Trophoblast cell (in vitro differentiated cells and primary cell): ENCODE data around the gene C22orf39.
"Not testable (repeated sequence)": the region's sequence is repeated elsewhere in the genome, so short reads cannot be mapped to it uniquely, and the experiment has no call there.

Source experiments
- DNase-seq, 2 donors: peaks; one replicate each; pipeline ENCODE4 v3.0.0-alpha.2; 2016
- H2AFZ ChIP-seq: 2 replicates; pipeline ENCODE4 v1.6.1; 2013; ENCODE audit warnings: low read length, moderate library complexity, mild to moderate bottlenecking; ENCODE audit not compliant: insufficient read depth, poor library complexity
- H2AK5ac ChIP-seq: 2 replicates; pipeline ENCODE4 v1.6.1; 2013; ENCODE audit warnings: mild to moderate bottlenecking, low read length
- H2BK120ac ChIP-seq: 2 replicates; pipeline ENCODE4 v1.6.1; 2013; ENCODE audit warnings: low read length, mild to moderate bottlenecking, moderate library complexity; ENCODE audit not compliant: insufficient read depth, poor library complexity
- H2BK12ac ChIP-seq: 2 replicates; pipeline ENCODE4 v1.6.1; 2013; ENCODE audit warnings: mild to moderate bottlenecking, low read length, moderate library complexity
- H2BK5ac ChIP-seq: 2 replicates; pipeline ENCODE4 v1.6.1; 2013; ENCODE audit warnings: low read length, low read depth, moderate library complexity, mild to moderate bottlenecking; ENCODE audit not compliant: poor library complexity
- H3K14ac ChIP-seq: 2 replicates; pipeline ENCODE4 v1.6.1; 2013; ENCODE audit warnings: mild to moderate bottlenecking, low read length
- H3K18ac ChIP-seq: 2 replicates; pipeline ENCODE4 v1.6.1; 2013; ENCODE audit warnings: mild to moderate bottlenecking, low read length
- H3K23ac ChIP-seq: 2 replicates; pipeline ENCODE4 v1.6.1; 2013; ENCODE audit warnings: low read length
- H3K27ac ChIP-seq: 2 replicates; pipeline ENCODE4 v1.5.1; 2013; ENCODE audit warnings: low read depth, mild to moderate bottlenecking, inconsistent platforms, low read length, moderate library complexity
- H3K27me3 ChIP-seq: 2 replicates; pipeline ENCODE4 v1.6.1; 2013; ENCODE audit warnings: inconsistent platforms, mild to moderate bottlenecking, low read length, moderate library complexity; ENCODE audit not compliant: insufficient read depth
- H3K36me3 ChIP-seq, 2 experiments: 1 replicate in 1 of 2; 2 replicates in 1 of 2; pipeline ENCODE4 v1.6.1; 2013; ENCODE audit warnings: low read length in 2 of 2, mild to moderate bottlenecking in 2 of 2, moderate library complexity in 1 of 2; ENCODE audit not compliant: insufficient read depth in 2 of 2, control insufficient read depth in 1 of 2
- H3K4ac ChIP-seq: 2 replicates; pipeline ENCODE4 v1.6.1; 2013; ENCODE audit warnings: low read depth, mild to moderate bottlenecking, low read length, moderate library complexity
- H3K4me1 ChIP-seq, 2 experiments: 1 replicate in 1 of 2; 2 replicates in 1 of 2; pipeline ENCODE4 v1.6.1; 2013; ENCODE audit warnings: low read length in 2 of 2, mild to moderate bottlenecking in 2 of 2, moderate library complexity in 1 of 2; ENCODE audit not compliant: insufficient read depth in 2 of 2, control insufficient read depth in 1 of 2
- H3K4me2 ChIP-seq: 2 replicates; pipeline ENCODE4 v1.6.1; 2013; ENCODE audit warnings: inconsistent platforms, mild to moderate bottlenecking, low read length, moderate library complexity
- H3K4me3 ChIP-seq: 2 replicates; pipeline ENCODE4 v1.5.1; 2013; ENCODE audit warnings: mild to moderate bottlenecking, low read depth, low read length, inconsistent platforms
- H3K79me1 ChIP-seq: one replicate; pipeline ENCODE4 v1.6.1; 2013; ENCODE audit warnings: low read length
- H3K79me2 ChIP-seq: 2 replicates; pipeline ENCODE4 v1.6.1; 2013; ENCODE audit warnings: low read length, mild to moderate bottlenecking; ENCODE audit not compliant: control insufficient read depth, insufficient read depth, poor library complexity
- H3K9ac ChIP-seq: 2 replicates; pipeline ENCODE4 v1.6.1; 2013; ENCODE audit warnings: mild to moderate bottlenecking, low read length
- H3K9me3 ChIP-seq: 2 replicates; pipeline ENCODE4 v1.6.1; 2013; ENCODE audit warnings: low read depth, mild to moderate bottlenecking, control low read depth, inconsistent platforms, low read length; ENCODE audit not compliant: insufficient read depth
- H4K12ac ChIP-seq: 2 replicates; pipeline ENCODE4 v1.6.1; 2013; ENCODE audit warnings: low read depth, mild to moderate bottlenecking, low read length, moderate library complexity
- H4K8ac ChIP-seq: 2 replicates; pipeline ENCODE4 v1.6.1; 2013; ENCODE audit warnings: low read depth, mild to moderate bottlenecking, low read length, moderate library complexity
- H4K91ac ChIP-seq: one replicate; pipeline ENCODE4 v1.6.1; 2013; ENCODE audit warnings: low read depth, mild to moderate bottlenecking, low read length, moderate library complexity
- WGBS: extraction: QIAGEN DNeasy Blood & Tissue Kit; methylation state at CpG from one replicate; pipeline ENCODE4 v1.1.7; 2013; ENCODE audit warnings: missing lambda C conversion rate; ENCODE audit not compliant: insufficient read length, insufficient coverage; ENCODE audit errors: extremely low coverage; 5-methylcytosine and 5-hydroxymethylcytosine counted together

The C22orf39 gene

DNA sequence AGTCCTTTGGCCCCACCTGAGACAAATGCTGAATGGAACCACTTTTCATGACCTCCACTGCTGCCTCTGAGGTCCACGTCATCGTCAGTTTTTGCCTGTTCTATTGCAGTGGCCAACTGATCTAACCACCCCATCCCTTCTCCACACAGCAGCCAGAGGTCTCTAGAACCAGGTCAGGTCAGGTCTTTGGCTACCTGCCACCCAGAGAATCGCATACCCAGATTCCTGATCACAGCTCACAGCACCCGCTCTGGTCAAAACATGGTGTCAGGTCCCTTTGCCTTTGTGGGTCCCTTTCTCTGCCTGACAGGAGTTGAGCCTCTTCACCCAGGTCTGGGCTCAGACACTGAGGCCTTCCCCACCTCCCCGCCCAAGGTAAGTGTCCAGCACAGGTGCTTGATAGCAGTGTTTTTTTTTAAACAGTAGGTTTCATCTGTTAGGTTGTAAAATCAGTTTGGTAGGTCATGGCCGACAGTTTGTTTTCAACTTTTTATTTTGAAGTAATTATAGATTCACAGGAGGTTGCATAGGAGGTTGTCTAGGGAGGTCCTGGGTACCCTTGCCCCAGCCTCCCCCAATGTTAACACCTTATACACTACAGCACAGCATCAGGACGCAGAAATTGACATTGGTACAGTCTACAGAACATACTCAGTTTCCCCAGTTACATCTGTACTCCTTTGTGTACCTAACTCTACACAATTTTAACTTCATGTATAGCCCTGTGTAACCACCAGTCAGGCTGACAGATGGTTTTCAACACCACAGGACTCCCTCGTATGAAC is 6.9 kb downstream of the C22orf39 start:
- no peak overlapping the region for H4K91ac ChIP-seq
- H3K4me2 ChIP-seq, result no peak overlapping the region
- no peak overlapping the region for H3K4ac ChIP-seq
- no peaks in the 10 kb centered on the region for H3K27me3 ChIP-seq
- H3K23ac ChIP-seq, result no peak overlapping the region
- no peak overlapping the region for H3K4me3 ChIP-seq
- no peak for DNase-seq
- H3K9me3 ChIP-seq, result no peaks in the 10 kb centered on the region
- H3K9ac ChIP-seq, result no peak overlapping the region
- H2AFZ ChIP-seq, result no peak overlapping the region
- no peak overlapping the region for H3K18ac ChIP-seq
- no peak overlapping the region for H2AK5ac ChIP-seq
- H4K8ac ChIP-seq, result no peak overlapping the region
- H2BK5ac ChIP-seq, result no peak overlapping the region
- no peaks in the 10 kb centered on the region for H3K79me2 ChIP-seq
- peaks cover 25 to 30% of the 10 kb centered on the region in 2 experiments for H3K36me3 ChIP-seq
- H2BK12ac ChIP-seq, result no peak overlapping the region
- no peak overlapping the region for H4K12ac ChIP-seq
- H3K79me1 ChIP-seq, result no peaks in the 10 kb centered on the region
- H3K27ac ChIP-seq, result no peak overlapping the region
- no peak overlapping the region for H2BK120ac ChIP-seq
- H3K4me1 ChIP-seq, result no peaks in the 10 kb centered on the region
- H3K14ac ChIP-seq, result no peak overlapping the region
- WGBS, result no CpG with 5 or more reads among the region's 8 CpGs

DNA sequence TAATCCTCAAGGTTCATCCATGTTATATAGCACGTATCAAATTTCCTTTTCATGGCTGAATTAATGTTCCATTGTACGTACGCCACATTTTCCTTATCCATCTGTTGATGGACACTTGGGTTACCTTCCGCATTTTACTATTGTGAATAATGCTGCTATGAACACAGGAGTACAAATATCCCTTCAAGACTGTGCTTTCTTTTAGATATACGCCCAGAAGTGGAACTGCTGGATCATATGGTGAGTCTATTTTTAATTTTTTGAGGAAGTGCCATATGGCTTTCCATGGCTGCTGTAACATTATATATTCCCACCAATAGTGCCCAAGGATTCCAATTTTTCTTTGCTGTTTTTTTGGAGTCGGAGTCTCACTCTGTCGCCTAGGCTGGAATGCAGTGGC is 9.2 kb downstream of the C22orf39 start:
- H3K4me1 ChIP-seq, result no peaks in the 10 kb centered on the region
- H3K4ac ChIP-seq, result no peak overlapping the region
- H4K8ac ChIP-seq, result no peak overlapping the region
- no peak for DNase-seq
- no peaks in the 10 kb centered on the region for H3K9me3 ChIP-seq
- H2BK5ac ChIP-seq, result no peak overlapping the region
- no peak overlapping the region for H2BK120ac ChIP-seq
- no peak overlapping the region for H3K23ac ChIP-seq
- no peak overlapping the region for H2BK12ac ChIP-seq
- no peak overlapping the region for H3K18ac ChIP-seq
- H2AFZ ChIP-seq, result no peak overlapping the region
- no peak overlapping the region for H2AK5ac ChIP-seq
- H3K27ac ChIP-seq, result no peak overlapping the region
- no peak overlapping the region for H4K12ac ChIP-seq
- no peak overlapping the region for H3K14ac ChIP-seq
- H3K79me1 ChIP-seq, result no peaks in the 10 kb centered on the region
- H3K4me2 ChIP-seq, result no peak overlapping the region
- no peaks in the 10 kb centered on the region for H3K27me3 ChIP-seq
- no CpG with 5 or more reads among the region's 7 CpGs for WGBS
- H3K36me3 ChIP-seq, result peaks cover 16 to 29% of the 10 kb centered on the region in 2 experiments
- no peaks in the 10 kb centered on the region for H3K79me2 ChIP-seq
- H3K9ac ChIP-seq, result no peak overlapping the region
- no peak overlapping the region for H4K91ac ChIP-seq
- H3K4me3 ChIP-seq, result no peak overlapping the region

DNA sequence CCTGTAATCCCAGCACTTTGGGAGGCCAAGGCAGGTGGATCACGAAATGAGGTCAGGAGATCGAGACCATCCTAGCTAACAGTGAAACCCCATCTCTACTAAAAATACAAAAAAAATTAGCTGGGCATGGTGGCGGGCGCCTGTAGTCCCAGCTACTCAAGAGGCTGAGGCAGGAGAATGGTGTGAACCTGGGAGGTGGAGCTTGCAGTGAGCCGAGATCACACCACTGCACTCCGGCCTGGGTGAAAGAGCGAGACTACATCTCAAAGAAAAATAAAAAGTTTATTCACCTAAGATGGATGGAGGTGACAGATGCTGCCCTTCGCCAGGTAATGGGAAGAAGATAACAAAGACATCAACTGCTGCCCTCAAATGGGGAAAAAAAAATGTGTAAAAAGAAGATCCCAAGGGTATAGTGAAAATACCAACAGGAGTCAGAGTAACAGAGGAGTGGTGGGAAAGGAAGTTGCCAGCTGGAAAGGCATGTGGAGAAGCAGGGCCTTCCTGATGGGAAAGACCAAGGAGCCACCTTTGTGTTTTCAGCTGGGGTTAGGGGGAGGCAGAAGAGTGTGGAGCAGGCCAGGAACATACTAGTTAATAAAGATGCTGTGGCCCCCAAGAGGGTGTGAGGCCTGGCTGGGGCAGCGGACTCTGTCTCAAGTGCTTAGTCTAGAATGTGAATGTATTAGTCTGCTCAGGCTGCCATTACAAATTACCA is 10.9 kb downstream of the C22orf39 start:
- H4K8ac ChIP-seq, H4K91ac ChIP-seq, H3K27me3 ChIP-seq, H3K23ac ChIP-seq, H3K9ac ChIP-seq, H3K4me2 ChIP-seq, H3K79me1 ChIP-seq, H2BK5ac ChIP-seq, H3K14ac ChIP-seq, H2AFZ ChIP-seq, DNase-seq, H3K4me3 ChIP-seq, H2BK12ac ChIP-seq, H3K4me1 ChIP-seq, H3K18ac ChIP-seq, H3K9me3 ChIP-seq, H3K4ac ChIP-seq, H3K79me2 ChIP-seq, H2AK5ac ChIP-seq, H2BK120ac ChIP-seq, H3K27ac ChIP-seq: not testable (repeated sequence)
- H4K12ac ChIP-seq, result peak overlapping the region; percentile 73
- WGBS, result no CpG with 5 or more reads among the region's 9 CpGs
- peaks cover 13 to 20% of the 10 kb centered on the region in 2 experiments for H3K36me3 ChIP-seq

DNA sequence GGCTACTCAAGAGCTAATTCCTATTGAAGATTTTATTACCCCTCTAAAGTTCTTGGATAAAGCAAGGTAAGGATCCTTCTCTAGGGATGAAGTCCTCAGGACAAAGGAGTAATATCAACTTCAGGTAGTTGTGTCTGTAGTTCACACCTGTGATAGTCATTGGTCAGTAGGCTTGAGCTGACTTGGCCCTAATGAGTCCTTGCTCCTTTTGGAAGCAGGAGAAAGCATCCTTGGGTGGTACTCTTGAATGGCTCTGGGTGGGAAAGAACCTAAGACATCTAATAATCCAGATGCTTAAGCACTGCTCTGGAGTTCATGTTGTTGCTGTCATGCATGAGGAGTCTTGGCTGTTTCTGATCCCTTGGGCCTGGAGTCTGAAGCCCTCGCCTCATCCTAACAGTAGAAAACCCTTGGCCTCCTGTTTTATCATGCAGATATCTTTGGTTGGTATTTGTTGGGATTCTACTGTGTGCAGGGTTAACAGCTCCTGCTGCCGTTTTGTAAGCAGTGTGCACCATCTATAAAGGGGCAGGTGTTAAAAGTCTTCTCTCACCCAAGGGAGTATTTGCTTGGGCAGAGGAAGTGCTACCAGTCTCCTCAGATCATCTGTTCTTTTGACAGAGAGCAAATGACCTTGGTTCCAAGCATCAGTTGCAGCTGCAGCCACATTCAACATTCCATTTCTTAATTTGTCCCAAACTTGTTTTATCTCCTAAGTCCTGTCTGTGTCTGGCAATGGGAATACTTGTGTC is 12.5 kb downstream of the C22orf39 start:
- no peak overlapping the region for H2BK120ac ChIP-seq
- H4K91ac ChIP-seq, result no peak overlapping the region
- no peak overlapping the region for H2BK12ac ChIP-seq
- no peak overlapping the region for H4K12ac ChIP-seq
- peaks cover 15% of the 10 kb centered on the region for H3K79me2 ChIP-seq
- H3K27me3 ChIP-seq, result no peaks in the 10 kb centered on the region
- WGBS, result no CpG with 5 or more reads among the region's 2 CpGs
- no peak overlapping the region for H2AFZ ChIP-seq
- H3K18ac ChIP-seq, result no peak overlapping the region
- H2AK5ac ChIP-seq, result no peak overlapping the region
- no peak overlapping the region for H3K14ac ChIP-seq
- no peak overlapping the region for H3K27ac ChIP-seq
- peaks cover 12% of the 10 kb centered on the region for H3K79me1 ChIP-seq
- H3K9me3 ChIP-seq, result no peaks in the 10 kb centered on the region
- peaks cover 9 to 16% of the 10 kb centered on the region in 2 experiments for H3K36me3 ChIP-seq
- H3K4me2 ChIP-seq, result no peak overlapping the region
- no peak overlapping the region for H2BK5ac ChIP-seq
- no peak overlapping the region for H3K4ac ChIP-seq
- H3K23ac ChIP-seq, result no peak overlapping the region
- no peak overlapping the region for H3K4me3 ChIP-seq
- no peak overlapping the region for H4K8ac ChIP-seq
- no peak for DNase-seq
- H3K4me1 ChIP-seq, result peaks cover 7 to 12% of the 10 kb centered on the region in 2 experiments
- H3K9ac ChIP-seq, result no peak overlapping the region
